HepG2 (cell line): Measurements from ENCODE around the gene CDH13. TPM values are rescaled to one million over a fixed set of nuclear protein-coding genes. Genes with fewer than 3 reads are reported as not detected.

Source experiments
- ATAC-seq: fragments of 200-7000 bp; cut with Tn5 transposase; 3 replicates; pipeline ENCODE4 v1.9.1; 2020; ENCODE audit warnings: mild to moderate bottlenecking, moderate library complexity
- BruUV-seq: library from RNA; stranded (reverse); fragments of 400-500 nt; replicated peaks from 2 replicates; lab custom pipeline; 2021; lab: Mats Ljungman, UMichigan
- CTCF ChIA-PET: fragments of 300-600 bp; formaldehyde crosslinking; extraction: SDS; loops from one replicate; lab custom pipeline; 2021; ENCODE audit warnings: low total read pairs, inconsistent platforms, low intra/inter-chr PET ratio; lab: Yijun Ruan, JAX
- POLR2A ChIA-PET: fragments of 350-600 bp; sonication (Branson Sonifier 250); formaldehyde crosslinking; loops from one replicate; lab custom pipeline; 2020; ENCODE audit warnings: antibody characterized with exemption, inconsistent platforms; lab: Yijun Ruan, JAX
- DNase-seq: peaks from one replicate; pipeline ENCODE4 v3.0.0-alpha.2; 2015; ENCODE audit warnings: low spot score
- FAIRE-seq: peaks from 3 replicates; lab custom pipeline; 2011; peaks lifted over from hg19 to GRCh38; lab: Jason Lieb, UNC
- H2AFZ ChIP-seq: one replicate; pipeline ENCODE4 v1.6.1; 2011; ENCODE audit warnings: low read length, inconsistent platforms
- H3K27ac ChIP-seq: fragments of 300-600 bp; 3 replicates; pipeline ENCODE4 v1.8.0; 2011; ENCODE audit warnings: mixed run types, mild to moderate bottlenecking, mixed read lengths, low read length, inconsistent platforms; ENCODE audit not compliant: insufficient read depth; ENCODE audit errors: extremely low read length
- H3K27me3 ChIP-seq, 2 experiments: fragments of 200-600 bp in 1 of 2; 2 replicates in 1 of 2; 3 replicates in 1 of 2; pipeline versions ENCODE4 v1.6.0 to v1.8.0; 2011; ENCODE audit warnings: low read length in 2 of 2, mild to moderate bottlenecking in 2 of 2, moderate library complexity in 2 of 2, inconsistent platforms in 1 of 2; ENCODE audit not compliant: insufficient read depth in 2 of 2, control insufficient read depth in 1 of 2
- H3K36me3 ChIP-seq, 2 experiments: fragments of 200-600 bp in 1 of 2; replicated peaks in 1 of 2; 2 replicates in 1 of 2; 3 replicates in 1 of 2; pipeline versions ENCODE4 v1.5.1 to v1.8.0; 2011; ENCODE audit warnings: low read length in 2 of 2, inconsistent platforms in 1 of 2; ENCODE audit not compliant: insufficient read depth in 2 of 2, control insufficient read depth in 1 of 2
- H3K4me1 ChIP-seq: 2 replicates; pipeline ENCODE4 v1.5.1; 2012; ENCODE audit warnings: low read length, inconsistent platforms; ENCODE audit not compliant: insufficient read depth
- H3K4me2 ChIP-seq: 2 replicates; pipeline ENCODE4 v1.6.0; 2011; ENCODE audit warnings: low read depth, low read length, inconsistent platforms
- H3K4me3 ChIP-seq, 3 experiments: fragments of 200-600 bp in 1 of 3; sonication (generic), shearing (Covaris generic) in 1 of 3; replicated peaks in 1 of 3; 2 replicates each; pipeline ENCODE4 v1.5.1; 2011 to 2016; ENCODE audit warnings: low read length in 3 of 3, inconsistent platforms in 2 of 3, low read depth in 2 of 3, mild to moderate bottlenecking in 2 of 3, control low read depth in 1 of 3, mixed read lengths in 1 of 3; ENCODE audit not compliant: insufficient read depth in 1 of 3
- H3K79me2 ChIP-seq: one replicate; pipeline ENCODE4 v1.6.1; 2011; ENCODE audit warnings: low read length, inconsistent platforms; ENCODE audit not compliant: insufficient read depth
- H3K9ac ChIP-seq: 2 replicates; pipeline ENCODE4 v1.6.0; 2011; ENCODE audit warnings: mild to moderate bottlenecking, low read depth, low read length, inconsistent platforms; ENCODE audit not compliant: insufficient read depth
- H3K9me3 ChIP-seq: 2 replicates; pipeline ENCODE4 v1.5.1; 2012; ENCODE audit warnings: mild to moderate bottlenecking, low read length
- H4K20me1 ChIP-seq: 2 replicates; pipeline ENCODE4 v1.6.0; 2011; ENCODE audit warnings: inconsistent platforms, mild to moderate bottlenecking, low read length, moderate library complexity; ENCODE audit not compliant: insufficient read depth
- KDM4B ChIP-seq: sonication (generic); formaldehyde crosslinking; IDR thresholded peaks from 2 replicates; pipeline ENCODE4 v1.4.0; 2020; ENCODE audit warnings: missing genetic modification reagents
- MATR3 ChIP-seq: sonication (generic); formaldehyde crosslinking; IDR thresholded peaks from 2 replicates; pipeline ENCODE4 v1.4.0; 2020; ENCODE audit warnings: missing genetic modification reagents
- NFE2L1 ChIP-seq: sonication (generic); formaldehyde crosslinking; IDR thresholded peaks from 2 replicates; pipeline ENCODE4 v1.4.0; 2020; ENCODE audit warnings: missing genetic modification reagents, mild to moderate bottlenecking, borderline replicate concordance
- PHB2 ChIP-seq: fragments of 450-650 bp; IDR thresholded peaks from 2 replicates; pipeline ENCODE4 v1.6.1; 2018; ENCODE audit not compliant: partially characterized antibody
- RELA ChIP-seq: sonication (generic); formaldehyde crosslinking; IDR thresholded peaks from 2 replicates; pipeline ENCODE4 v1.4.0; 2020; ENCODE audit warnings: missing genetic modification reagents
- SP2 ChIP-seq: sonication (generic); formaldehyde crosslinking; IDR thresholded peaks from 2 replicates; pipeline ENCODE4 v1.5.1; 2020; ENCODE audit warnings: mild to moderate bottlenecking, missing genetic modification reagents
- SYNCRIP ChIP-seq: fragments of 200-400 bp; formaldehyde crosslinking; IDR thresholded peaks from 2 replicates; pipeline ENCODE4 v1.6.1; 2018; ENCODE audit warnings: mild to moderate bottlenecking, low read depth, low read length; ENCODE audit not compliant: insufficient read depth
- ZNF264 ChIP-seq: sonication (generic); formaldehyde crosslinking; IDR thresholded peaks from 2 replicates; pipeline ENCODE4 v1.4.0; 2020; ENCODE audit warnings: missing genetic modification reagents
- ZNF333 ChIP-seq: sonication (generic); formaldehyde crosslinking; IDR thresholded peaks from 2 replicates; pipeline ENCODE4 v1.4.0; 2020; ENCODE audit warnings: mild to moderate bottlenecking, missing genetic modification reagents, borderline replicate concordance
- ZNF446 ChIP-seq: sonication (generic); formaldehyde crosslinking; IDR thresholded peaks from 2 replicates; pipeline ENCODE4 v1.5.0; 2020; ENCODE audit warnings: mild to moderate bottlenecking, missing genetic modification reagents
- ZNF562 ChIP-seq: sonication (generic); formaldehyde crosslinking; IDR thresholded peaks from 2 replicates; pipeline ENCODE4 v1.8.0; 2022; ENCODE audit warnings: missing genetic modification reagents, borderline replicate concordance
- WGBS: methylation state at CpG from one replicate; pipeline ENCODE4 v1.1.6; 2017; ENCODE audit warnings: low lambda C conversion rate; 5-methylcytosine and 5-hydroxymethylcytosine counted together
- in situ Hi-C: cut with HindIII; loops from 2 replicates; pipeline ENCODE4 v1.10.0; 2017; ENCODE audit warnings: low pct_unique_long_range_greater_than_20kb; ENCODE audit not compliant: extremely low pct_ligation_motif_present
- intact Hi-C: fragments of 100-400 bp; cut with micrococcal nuclease; formaldehyde crosslinking; loops from one replicate; pipeline ENCODE4 v1.10.0; 2022; ENCODE audit not compliant: unreplicated experiment
- polyA plus RNA-seq, 8 experiments: library from polyadenylated mRNA; depleted of rRNA in 3 of 8; stranded (reverse) in 7 of 8; unstranded in 1 of 8; fragments of >200 nt; fragmentation: Illumina TruSeq in 4 of 8; extraction: Trizol in 4 of 8; gene quantifications; 2 replicates each; pipeline versions ENCODE4 v1.2.1 to v1.2.3, GENCODE V29; 2011 to 2016; ENCODE audit warnings: low read depth in 4 of 8, missing spikeins in 1 of 8, mixed read lengths in 1 of 8; ENCODE audit not compliant: insufficient read depth in 1 of 8
- total RNA-seq, 5 experiments: library from RNA; depleted of rRNA; stranded (reverse); fragments of >200 nt; fragmentation: Illumina TruSeq; extraction: Trizol; gene quantifications; 2 replicates each; pipeline ENCODE4 v1.2.3, GENCODE V29; 2016; ENCODE audit warnings: low read depth in 1 of 5
- TF ChIP-seq, protein P1 (sequence below): sonication (generic); formaldehyde crosslinking; conservative IDR thresholded peaks from 2 replicates; pipeline ENCODE4 v1.4.0; 2020; ENCODE audit warnings: missing genetic modification reagents
- TF ChIP-seq, protein P2 (sequence below): sonication (generic); formaldehyde crosslinking; IDR thresholded peaks from 2 replicates; pipeline ENCODE4 v1.4.0; 2020; ENCODE audit warnings: missing genetic modification reagents, borderline replicate concordance
- TF ChIP-seq, protein P3 (sequence below): sonication (generic); formaldehyde crosslinking; IDR thresholded peaks from 2 replicates; pipeline ENCODE4 v1.5.1; 2020; ENCODE audit warnings: missing genetic modification reagents, mild to moderate bottlenecking, borderline replicate concordance
- TF ChIP-seq, protein P4 (sequence below): IDR thresholded peaks from 2 replicates; pipeline ENCODE4 v1.4.0; 2020; ENCODE audit warnings: mild to moderate bottlenecking, missing genetic modification reagents

CDH13 gene
- total and polyA plus RNA-seq, 2 of the 13 experiments (the other 11 are each of a cell fraction or from before 2014, with no cell fraction given) = not detected

DNA sequence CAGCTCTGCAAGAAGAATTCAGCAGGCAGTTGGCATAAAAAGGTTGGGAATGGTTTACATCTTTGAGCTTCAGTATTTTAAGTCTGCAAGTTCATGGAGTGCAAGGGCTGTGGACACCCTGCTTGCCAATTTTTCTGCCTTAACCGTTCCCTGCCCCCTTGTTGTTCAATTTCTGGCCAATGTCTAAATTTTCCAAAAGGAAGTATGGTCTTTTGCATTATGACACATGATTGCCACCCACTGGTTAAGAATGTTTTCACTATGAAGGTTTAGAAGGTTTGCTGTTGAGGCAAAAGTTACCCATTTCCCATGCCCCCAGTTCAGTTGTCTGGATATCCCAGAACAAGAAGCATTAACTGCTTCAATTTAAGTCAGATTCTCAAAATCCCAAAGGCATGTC, 441.9 kb downstream of the CDH13 start:
- Histone ChIP-seq H4K20me1 (no peaks in the 10 kb centered on the region), H3K79me2 (no peaks in the 10 kb centered on the region), H2AFZ (no peak overlapping the region), H3K9me3 (no peaks in the 10 kb centered on the region), H3K27me3 (no peaks in the 10 kb centered on the region), H3K4me1 (no peaks in the 10 kb centered on the region), H3K9ac (no peak overlapping the region), H3K4me2 (no peak overlapping the region), H3K4me3 (no peak overlapping the region), H3K36me3 (no peaks in the 10 kb centered on the region), H3K27ac (no peak overlapping the region)
- POLR2A ChIA-PET = no interaction called here
- CTCF ChIA-PET = no interaction called here
- TF ChIP-seq RELA (CRISPR knock-in tag) (no peak), NFE2L1 (CRISPR knock-in tag) (no peak), SP2 (CRISPR knock-in tag) (no peak), PHB2 (no peak), ZNF446 (CRISPR knock-in tag) (no peak), SYNCRIP (no peak), ZNF264 (CRISPR knock-in tag) (no peak), ZNF333 (CRISPR knock-in tag) (no peak), KDM4B (CRISPR knock-in tag) (no peak), ZNF562 (CRISPR knock-in tag) (no peak), MATR3 (no peak)
- TF ChIP-seq, protein P1, sequence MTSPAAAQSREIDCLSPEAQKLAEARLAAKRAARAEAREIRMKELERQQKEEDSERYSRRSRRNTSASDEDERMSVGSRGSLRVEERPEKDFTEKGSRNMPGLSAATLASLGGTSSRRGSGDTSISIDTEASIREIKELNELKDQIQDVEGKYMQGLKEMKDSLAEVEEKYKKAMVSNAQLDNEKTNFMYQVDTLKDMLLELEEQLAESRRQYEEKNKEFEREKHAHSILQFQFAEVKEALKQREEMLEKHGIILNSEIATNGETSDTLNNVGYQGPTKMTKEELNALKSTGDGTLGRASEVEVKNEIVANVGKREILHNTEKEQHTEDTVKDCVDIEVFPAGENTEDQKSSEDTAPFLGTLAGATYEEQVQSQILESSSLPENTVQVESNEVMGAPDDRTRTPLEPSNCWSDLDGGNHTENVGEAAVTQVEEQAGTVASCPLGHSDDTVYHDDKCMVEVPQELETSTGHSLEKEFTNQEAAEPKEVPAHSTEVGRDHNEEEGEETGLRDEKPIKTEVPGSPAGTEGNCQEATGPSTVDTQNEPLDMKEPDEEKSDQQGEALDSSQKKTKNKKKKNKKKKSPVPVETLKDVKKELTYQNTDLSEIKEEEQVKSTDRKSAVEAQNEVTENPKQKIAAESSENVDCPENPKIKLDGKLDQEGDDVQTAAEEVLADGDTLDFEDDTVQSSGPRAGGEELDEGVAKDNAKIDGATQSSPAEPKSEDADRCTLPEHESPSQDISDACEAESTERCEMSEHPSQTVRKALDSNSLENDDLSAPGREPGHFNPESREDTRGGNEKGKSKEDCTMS = no peak
- TF ChIP-seq, protein P2, sequence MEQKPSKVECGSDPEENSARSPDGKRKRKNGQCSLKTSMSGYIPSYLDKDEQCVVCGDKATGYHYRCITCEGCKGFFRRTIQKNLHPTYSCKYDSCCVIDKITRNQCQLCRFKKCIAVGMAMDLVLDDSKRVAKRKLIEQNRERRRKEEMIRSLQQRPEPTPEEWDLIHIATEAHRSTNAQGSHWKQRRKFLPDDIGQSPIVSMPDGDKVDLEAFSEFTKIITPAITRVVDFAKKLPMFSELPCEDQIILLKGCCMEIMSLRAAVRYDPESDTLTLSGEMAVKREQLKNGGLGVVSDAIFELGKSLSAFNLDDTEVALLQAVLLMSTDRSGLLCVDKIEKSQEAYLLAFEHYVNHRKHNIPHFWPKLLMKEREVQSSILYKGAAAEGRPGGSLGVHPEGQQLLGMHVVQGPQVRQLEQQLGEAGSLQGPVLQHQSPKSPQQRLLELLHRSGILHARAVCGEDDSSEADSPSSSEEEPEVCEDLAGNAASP = no peak
- TF ChIP-seq, protein P3, sequence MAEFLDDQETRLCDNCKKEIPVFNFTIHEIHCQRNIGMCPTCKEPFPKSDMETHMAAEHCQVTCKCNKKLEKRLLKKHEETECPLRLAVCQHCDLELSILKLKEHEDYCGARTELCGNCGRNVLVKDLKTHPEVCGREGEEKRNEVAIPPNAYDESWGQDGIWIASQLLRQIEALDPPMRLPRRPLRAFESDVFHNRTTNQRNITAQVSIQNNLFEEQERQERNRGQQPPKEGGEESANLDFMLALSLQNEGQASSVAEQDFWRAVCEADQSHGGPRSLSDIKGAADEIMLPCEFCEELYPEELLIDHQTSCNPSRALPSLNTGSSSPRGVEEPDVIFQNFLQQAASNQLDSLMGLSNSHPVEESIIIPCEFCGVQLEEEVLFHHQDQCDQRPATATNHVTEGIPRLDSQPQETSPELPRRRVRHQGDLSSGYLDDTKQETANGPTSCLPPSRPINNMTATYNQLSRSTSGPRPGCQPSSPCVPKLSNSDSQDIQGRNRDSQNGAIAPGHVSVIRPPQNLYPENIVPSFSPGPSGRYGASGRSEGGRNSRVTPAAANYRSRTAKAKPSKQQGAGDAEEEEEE (CRISPR knock-in tag) = no peak
- TF ChIP-seq, protein P4, sequence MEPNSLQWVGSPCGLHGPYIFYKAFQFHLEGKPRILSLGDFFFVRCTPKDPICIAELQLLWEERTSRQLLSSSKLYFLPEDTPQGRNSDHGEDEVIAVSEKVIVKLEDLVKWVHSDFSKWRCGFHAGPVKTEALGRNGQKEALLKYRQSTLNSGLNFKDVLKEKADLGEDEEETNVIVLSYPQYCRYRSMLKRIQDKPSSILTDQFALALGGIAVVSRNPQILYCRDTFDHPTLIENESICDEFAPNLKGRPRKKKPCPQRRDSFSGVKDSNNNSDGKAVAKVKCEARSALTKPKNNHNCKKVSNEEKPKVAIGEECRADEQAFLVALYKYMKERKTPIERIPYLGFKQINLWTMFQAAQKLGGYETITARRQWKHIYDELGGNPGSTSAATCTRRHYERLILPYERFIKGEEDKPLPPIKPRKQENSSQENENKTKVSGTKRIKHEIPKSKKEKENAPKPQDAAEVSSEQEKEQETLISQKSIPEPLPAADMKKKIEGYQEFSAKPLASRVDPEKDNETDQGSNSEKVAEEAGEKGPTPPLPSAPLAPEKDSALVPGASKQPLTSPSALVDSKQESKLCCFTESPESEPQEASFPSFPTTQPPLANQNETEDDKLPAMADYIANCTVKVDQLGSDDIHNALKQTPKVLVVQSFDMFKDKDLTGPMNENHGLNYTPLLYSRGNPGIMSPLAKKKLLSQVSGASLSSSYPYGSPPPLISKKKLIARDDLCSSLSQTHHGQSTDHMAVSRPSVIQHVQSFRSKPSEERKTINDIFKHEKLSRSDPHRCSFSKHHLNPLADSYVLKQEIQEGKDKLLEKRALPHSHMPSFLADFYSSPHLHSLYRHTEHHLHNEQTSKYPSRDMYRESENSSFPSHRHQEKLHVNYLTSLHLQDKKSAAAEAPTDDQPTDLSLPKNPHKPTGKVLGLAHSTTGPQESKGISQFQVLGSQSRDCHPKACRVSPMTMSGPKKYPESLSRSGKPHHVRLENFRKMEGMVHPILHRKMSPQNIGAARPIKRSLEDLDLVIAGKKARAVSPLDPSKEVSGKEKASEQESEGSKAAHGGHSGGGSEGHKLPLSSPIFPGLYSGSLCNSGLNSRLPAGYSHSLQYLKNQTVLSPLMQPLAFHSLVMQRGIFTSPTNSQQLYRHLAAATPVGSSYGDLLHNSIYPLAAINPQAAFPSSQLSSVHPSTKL (CRISPR knock-in tag) = no peak
- FAIRE-seq = no peak
- intact Hi-C loops (no loop called here), in situ Hi-C loops (no loop called here)
- ATAC-seq = no peak
- WGBS = 5% methylated on average over 1 of the region's 1 CpG
- BruUV-seq = no TSS peak
- no peak for DNase-seq
